HG02678 (cell line): ENCODE results near the gene XRCC4.
"Not testable (repeated sequence)": the region's sequence is repeated elsewhere in the genome, so short reads cannot be mapped to it uniquely, and the experiment has no call there.

Source experiments
- ATAC-seq: cut with Tn5 transposase; IDR thresholded peaks from one replicate; pipeline ENCODE4 v1.9.1; 2021; ENCODE audit warnings: mild to moderate bottlenecking, moderate library complexity; ENCODE audit not compliant: unreplicated experiment

The XRCC4 gene

GRCh38 chr5:83256091-83256780, 178.9 kb downstream of the XRCC4 start:
- ATAC-seq: no peak

GRCh38 chr5:83257684-83258083, 180.3 kb downstream of the XRCC4 start:
- not testable (repeated sequence) for ATAC-seq

GRCh38 chr5:83265318-83265717, 188.0 kb downstream of the XRCC4 start:
- ATAC-seq: no peak

GRCh38 chr5:83270311-83270710, 193.0 kb downstream of the XRCC4 start:
- ATAC-seq: no peak

GRCh38 chr5:83277154-83277553, 199.8 kb downstream of the XRCC4 start:
- no peak for ATAC-seq

- ATAC-seq: peak; percentile 82
Observed at GRCh38 chr5:83277953-83278352, 200.6 kb downstream of the XRCC4 start.

- ATAC-seq: no peak
Observed at GRCh38 chr5:83281176-83281575, 203.8 kb downstream of the XRCC4 start.

- no peak for ATAC-seq
Observed at GRCh38 chr5:83281658-83282057, 204.3 kb downstream of the XRCC4 start.

- no peak for ATAC-seq
Observed at GRCh38 chr5:83283761-83284160, 206.4 kb downstream of the XRCC4 start.

- ATAC-seq: no peak
Observed at GRCh38 chr5:83285661-83286398, 208.5 kb downstream of the XRCC4 start.

- ATAC-seq: no peak
Observed at GRCh38 chr5:83294246-83294645, 216.9 kb downstream of the XRCC4 start.

GRCh38 chr5:83299353-83299752, 222.0 kb downstream of the XRCC4 start:
- ATAC-seq: no peak

- peak; percentile 99 for ATAC-seq
Observed at GRCh38 chr5:83306572-83307241, 229.4 kb downstream of the XRCC4 start.

- ATAC-seq: no peak
Observed at GRCh38 chr5:83312663-83313062, 235.3 kb downstream of the XRCC4 start.

GRCh38 chr5:83313436-83313835, 236.1 kb downstream of the XRCC4 start:
- no peak for ATAC-seq

GRCh38 chr5:83321483-83322055, 244.2 kb downstream of the XRCC4 start:
- ATAC-seq: no peak

GRCh38 chr5:83322273-83322924, 245.1 kb downstream of the XRCC4 start:
- ATAC-seq: no peak

GRCh38 chr5:83323557-83324180, 246.3 kb downstream of the XRCC4 start:
- no peak for ATAC-seq

GRCh38 chr5:83331842-83332241, 254.5 kb downstream of the XRCC4 start:
- ATAC-seq: no peak

- ATAC-seq: no peak
Observed at GRCh38 chr5:83337453-83338035, 260.2 kb downstream of the XRCC4 start.
